SK-N-SH (cell line): Measurements from ENCODE around the gene PSMC5.

Source experiments
- CTCF ChIP-seq: fragments of 200-600 bp; sonication (generic); IDR thresholded peaks from 2 replicates; pipeline ENCODE4 v1.6.1; 2017; ENCODE audit warnings: antibody characterized with exemption, mild to moderate bottlenecking, moderate library complexity
- EP300 ChIP-seq, 2 experiments: IDR thresholded peaks; 2 replicates each; pipeline versions ENCODE4 v1.4.0 to v1.6.1; 2012; ENCODE audit warnings: borderline replicate concordance in 1 of 2, low read depth in 1 of 2, low read length in 1 of 2
- NFIC ChIP-seq: IDR thresholded peaks from 2 replicates; pipeline ENCODE4 v1.4.0; 2012; ENCODE audit warnings: borderline replicate concordance
- TCF12 ChIP-seq: IDR thresholded peaks from 2 replicates; pipeline ENCODE4 v1.4.0; 2012

GRCh38 chr17:63783522-63783921 is 43.7 kb upstream of the PSMC5 start:
- no peak for TF ChIP-seq CTCF
- no peak for TF ChIP-seq EP300 (IDR thresholded peaks at IDR 0.05; ENCODE audit: borderline replicate concordance in 1 of 2, low read depth in 1 of 2, low read length in 1 of 2)
- TF ChIP-seq NFIC = no peak
- TF ChIP-seq TCF12 = no peak
